GM18499 (cell line): ENCODE data around the gene RABIF.
"Not testable (repeated sequence)": the region's sequence is repeated elsewhere in the genome, so short reads cannot be mapped to it uniquely, and the experiment has no call there.

Experiments
- ATAC-seq: cut with Tn5 transposase; IDR thresholded peaks from one replicate; pipeline ENCODE4 v1.9.1; 2021; ENCODE audit warnings: moderate number of reproducible peaks; ENCODE audit not compliant: insufficient read depth, unreplicated experiment

RABIF gene

DNA sequence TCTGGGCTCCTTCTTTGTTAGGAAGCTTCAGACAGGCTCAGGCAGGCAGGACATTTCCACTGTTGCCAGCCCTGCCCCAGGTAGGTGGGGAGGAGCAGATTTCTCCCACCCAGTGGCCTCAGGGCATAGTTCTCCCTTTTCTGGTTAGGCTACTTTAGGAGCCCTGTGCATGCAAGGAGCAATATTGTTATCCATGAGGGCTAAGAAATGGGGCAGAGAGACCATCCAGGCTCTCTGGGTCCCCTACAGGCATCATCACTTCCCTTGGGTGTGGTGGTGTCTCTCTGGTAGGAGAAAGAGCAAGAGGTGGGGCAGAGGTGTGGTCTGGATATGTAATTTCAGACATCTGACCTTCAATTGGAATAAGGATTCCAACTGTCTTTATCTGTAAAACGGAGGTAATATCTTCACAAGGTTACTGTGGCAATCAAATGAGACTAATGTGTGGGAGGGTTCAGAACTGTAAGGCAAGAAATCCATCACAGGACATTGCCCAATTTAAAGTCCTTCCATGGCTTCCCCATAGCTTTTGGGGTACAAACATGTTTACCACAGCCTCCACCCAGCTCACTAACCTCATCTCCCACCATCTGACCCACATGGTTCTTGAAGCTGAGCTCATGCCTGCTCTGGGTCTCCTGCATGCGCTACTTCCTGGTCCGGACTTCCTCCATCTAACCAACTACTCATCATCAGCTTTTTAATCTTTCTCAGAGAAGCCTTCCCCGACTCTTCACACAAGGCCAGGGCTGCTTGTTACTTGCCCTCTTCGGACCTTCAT, 52.1 kb downstream of the RABIF start:
- no peak for ATAC-seq

DNA sequence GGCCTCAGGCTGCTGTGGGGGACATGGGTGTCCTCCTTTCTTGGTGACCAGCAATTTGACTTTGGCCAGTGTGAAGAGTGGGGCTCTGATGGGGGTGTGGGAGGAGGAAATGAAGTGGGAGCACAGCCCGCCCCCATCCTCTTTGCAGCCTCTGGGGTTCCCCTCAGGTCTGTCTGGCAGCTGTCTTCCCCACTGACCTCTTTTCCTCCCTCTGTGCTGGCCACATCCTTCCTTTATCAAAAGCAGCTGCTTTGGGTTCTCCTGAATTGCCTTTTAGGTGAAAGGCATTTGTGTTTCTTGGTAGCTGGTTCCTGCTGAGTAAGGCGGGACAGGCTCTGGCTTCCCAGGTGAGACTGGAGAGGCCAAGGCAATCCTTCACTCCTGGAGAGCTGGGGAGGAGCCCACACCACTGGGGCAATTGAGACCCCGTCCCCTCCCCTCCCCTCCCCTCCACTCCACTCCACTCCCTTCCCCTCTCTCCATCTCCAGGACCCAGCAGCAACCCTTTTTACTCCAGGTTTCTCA, 53.3 kb downstream of the RABIF start:
- no peak for ATAC-seq

DNA sequence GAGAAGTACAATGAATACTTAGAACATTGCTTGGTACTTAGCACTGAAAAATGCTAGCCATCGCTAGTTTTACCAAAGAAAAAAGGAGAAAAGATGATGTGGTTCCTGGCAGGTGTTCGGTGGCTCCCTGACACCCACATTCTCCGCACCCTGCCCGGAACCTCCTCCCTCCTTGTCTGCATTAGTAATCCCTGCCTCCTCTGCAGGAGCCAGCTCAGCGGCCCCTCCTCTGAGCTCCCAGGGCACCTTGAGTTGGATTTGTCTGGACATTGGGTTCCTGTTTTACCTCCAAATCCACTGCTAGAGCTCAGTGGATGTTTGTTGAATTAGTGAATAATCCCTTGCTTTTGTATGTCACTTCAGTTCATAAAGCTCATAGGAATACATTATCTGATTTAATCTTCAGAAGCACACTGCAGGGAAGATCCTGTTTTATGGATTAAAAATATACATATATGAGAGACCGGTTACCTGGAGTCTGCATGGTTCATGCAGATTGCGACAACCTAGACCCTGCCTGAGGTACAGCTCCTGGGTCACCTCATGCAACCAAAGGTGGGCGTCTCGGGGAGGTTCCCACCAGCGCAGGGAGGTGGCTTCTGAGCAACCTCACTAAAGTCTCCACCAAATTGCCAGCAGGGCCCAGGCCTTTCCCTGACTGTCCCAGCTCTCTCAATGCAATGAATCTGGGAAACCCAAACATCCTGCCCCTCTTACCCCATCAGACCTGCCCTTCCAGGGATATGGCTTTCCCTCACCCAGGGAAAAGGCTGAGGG, 54.0 kb downstream of the RABIF start:
- no peak for ATAC-seq

- no peak for ATAC-seq
Observed at GRCh38 chr1:202831906-202832305, 57.0 kb downstream of the RABIF start.

DNA sequence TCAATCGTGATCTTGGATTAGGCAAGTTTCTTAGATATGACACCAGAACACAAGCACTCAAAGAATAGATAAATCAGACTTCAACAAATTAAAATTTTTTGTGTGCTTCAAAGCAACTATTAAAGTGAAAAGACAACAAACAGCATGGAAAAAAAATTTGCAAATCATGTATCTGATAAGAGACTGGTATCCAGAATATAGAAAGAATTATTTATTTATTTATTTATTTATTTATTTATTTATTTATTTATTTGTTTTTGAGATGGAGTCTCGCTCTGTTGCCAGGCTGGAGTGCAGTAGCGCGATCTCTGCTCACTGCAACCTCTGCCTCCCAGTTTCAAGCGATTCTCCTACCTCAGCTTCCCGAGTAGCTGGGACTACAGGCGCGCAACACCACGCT, 59.7 kb downstream of the RABIF start:
- not testable (repeated sequence) for ATAC-seq
